Measurements from ENCODE around the gene NUDT2.

DNA sequence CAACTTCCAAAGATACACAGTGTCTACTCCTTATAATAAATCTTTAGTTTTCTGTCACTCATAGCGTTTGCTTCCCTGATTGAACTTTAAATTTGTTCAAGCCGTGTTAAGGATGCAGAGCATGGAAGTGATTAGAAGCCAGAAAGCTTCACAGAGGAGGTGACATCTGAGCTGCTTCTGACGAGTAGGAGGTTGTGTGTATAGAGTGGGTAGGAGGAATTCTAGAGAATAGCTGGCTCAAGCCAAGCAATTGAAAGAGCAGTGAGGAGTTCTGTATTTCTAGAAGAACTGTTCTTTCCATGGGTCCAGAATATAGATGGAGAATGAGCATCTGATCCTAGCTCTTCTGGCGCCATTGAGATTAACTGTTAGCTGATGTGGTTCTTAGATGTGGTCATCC lies 6.0 kb downstream of the NUDT2 start:
- no peak for TF ChIP-seq USF2 (IDR thresholded peaks at IDR 0.05; ENCODE audit: borderline replicate concordance, low read depth, low read length)
- TF ChIP-seq, protein P1, sequence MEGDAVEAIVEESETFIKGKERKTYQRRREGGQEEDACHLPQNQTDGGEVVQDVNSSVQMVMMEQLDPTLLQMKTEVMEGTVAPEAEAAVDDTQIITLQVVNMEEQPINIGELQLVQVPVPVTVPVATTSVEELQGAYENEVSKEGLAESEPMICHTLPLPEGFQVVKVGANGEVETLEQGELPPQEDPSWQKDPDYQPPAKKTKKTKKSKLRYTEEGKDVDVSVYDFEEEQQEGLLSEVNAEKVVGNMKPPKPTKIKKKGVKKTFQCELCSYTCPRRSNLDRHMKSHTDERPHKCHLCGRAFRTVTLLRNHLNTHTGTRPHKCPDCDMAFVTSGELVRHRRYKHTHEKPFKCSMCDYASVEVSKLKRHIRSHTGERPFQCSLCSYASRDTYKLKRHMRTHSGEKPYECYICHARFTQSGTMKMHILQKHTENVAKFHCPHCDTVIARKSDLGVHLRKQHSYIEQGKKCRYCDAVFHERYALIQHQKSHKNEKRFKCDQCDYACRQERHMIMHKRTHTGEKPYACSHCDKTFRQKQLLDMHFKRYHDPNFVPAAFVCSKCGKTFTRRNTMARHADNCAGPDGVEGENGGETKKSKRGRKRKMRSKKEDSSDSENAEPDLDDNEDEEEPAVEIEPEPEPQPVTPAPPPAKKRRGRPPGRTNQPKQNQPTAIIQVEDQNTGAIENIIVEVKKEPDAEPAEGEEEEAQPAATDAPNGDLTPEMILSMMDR (IDR thresholded peaks at IDR 0.05) = no peak
- TF ChIP-seq CHD2 (IDR thresholded peaks at IDR 0.05; ENCODE audit: low read length, partially characterized antibody) = no peak
- no peak for TF ChIP-seq JUND (IDR thresholded peaks at IDR 0.05)
- TF ChIP-seq MAX (IDR thresholded peaks at IDR 0.05; ENCODE audit: low read depth) = no peak
- TF ChIP-seq GABPA (IDR thresholded peaks at IDR 0.05; ENCODE audit: low read depth) = no peak
- no peak for TF ChIP-seq SIN3A (IDR thresholded peaks at IDR 0.05; ENCODE audit: borderline replicate concordance, low read depth, low read length)
- TF ChIP-seq, protein P2, sequence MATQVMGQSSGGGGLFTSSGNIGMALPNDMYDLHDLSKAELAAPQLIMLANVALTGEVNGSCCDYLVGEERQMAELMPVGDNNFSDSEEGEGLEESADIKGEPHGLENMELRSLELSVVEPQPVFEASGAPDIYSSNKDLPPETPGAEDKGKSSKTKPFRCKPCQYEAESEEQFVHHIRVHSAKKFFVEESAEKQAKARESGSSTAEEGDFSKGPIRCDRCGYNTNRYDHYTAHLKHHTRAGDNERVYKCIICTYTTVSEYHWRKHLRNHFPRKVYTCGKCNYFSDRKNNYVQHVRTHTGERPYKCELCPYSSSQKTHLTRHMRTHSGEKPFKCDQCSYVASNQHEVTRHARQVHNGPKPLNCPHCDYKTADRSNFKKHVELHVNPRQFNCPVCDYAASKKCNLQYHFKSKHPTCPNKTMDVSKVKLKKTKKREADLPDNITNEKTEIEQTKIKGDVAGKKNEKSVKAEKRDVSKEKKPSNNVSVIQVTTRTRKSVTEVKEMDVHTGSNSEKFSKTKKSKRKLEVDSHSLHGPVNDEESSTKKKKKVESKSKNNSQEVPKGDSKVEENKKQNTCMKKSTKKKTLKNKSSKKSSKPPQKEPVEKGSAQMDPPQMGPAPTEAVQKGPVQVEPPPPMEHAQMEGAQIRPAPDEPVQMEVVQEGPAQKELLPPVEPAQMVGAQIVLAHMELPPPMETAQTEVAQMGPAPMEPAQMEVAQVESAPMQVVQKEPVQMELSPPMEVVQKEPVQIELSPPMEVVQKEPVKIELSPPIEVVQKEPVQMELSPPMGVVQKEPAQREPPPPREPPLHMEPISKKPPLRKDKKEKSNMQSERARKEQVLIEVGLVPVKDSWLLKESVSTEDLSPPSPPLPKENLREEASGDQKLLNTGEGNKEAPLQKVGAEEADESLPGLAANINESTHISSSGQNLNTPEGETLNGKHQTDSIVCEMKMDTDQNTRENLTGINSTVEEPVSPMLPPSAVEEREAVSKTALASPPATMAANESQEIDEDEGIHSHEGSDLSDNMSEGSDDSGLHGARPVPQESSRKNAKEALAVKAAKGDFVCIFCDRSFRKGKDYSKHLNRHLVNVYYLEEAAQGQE (IDR thresholded peaks at IDR 0.05; ENCODE audit: low read depth, low read length) = no peak
- no peak for TF ChIP-seq MXI1 (IDR thresholded peaks at IDR 0.05; ENCODE audit: low read depth, low read length)
